Ovary (tissue), 9 donors: ENCODE data around the gene SGMS1. TPM values are rescaled to one million over a fixed set of nuclear protein-coding genes. Genes with fewer than 3 reads are reported as not detected.

Source experiments
- DNase-seq, 5 donors: peaks; one replicate each; pipeline ENCODE4 v3.0.0-alpha.2; 2019 to 2020
- H3K27ac ChIP-seq, 2 donors: fragments of 200-600 bp; one replicate each; pipeline versions ENCODE4 v1.5.1 to v1.8.0; 2019 to 2022
- H3K27me3 ChIP-seq: fragments of 200-600 bp; one replicate; pipeline ENCODE4 v1.8.0; 2022
- H3K36me3 ChIP-seq: fragments of 200-600 bp; sonication (generic); one replicate; pipeline ENCODE4 v1.5.1; 2019
- H3K4me1 ChIP-seq: one replicate; pipeline ENCODE4 v1.8.1; 2013; ENCODE audit warnings: mild to moderate bottlenecking, moderate library complexity; ENCODE audit not compliant: insufficient read depth
- H3K4me3 ChIP-seq: fragments of 200-600 bp; sonication (generic); one replicate; pipeline ENCODE4 v1.5.1; 2017
- H3K9me3 ChIP-seq, 2 donors: fragments of 200-600 bp in 1 of 2; sonication (generic) in 1 of 2; one replicate each; pipeline versions ENCODE4 v1.5.1 to v1.8.1; 2013 to 2019; ENCODE audit warnings: mild to moderate bottlenecking in 1 of 2, moderate library complexity in 1 of 2
- CTCF ChIP-seq, 3 donors: fragments of 450-650 bp in 2 of 3; fragments of 200-600 bp in 1 of 3; IDR thresholded peaks; one replicate each; pipeline versions ENCODE4 v1.5.1 to v1.8.0; 2016 to 2022; ENCODE audit warnings: antibody characterized with exemption in 3 of 3, mild to moderate bottlenecking in 1 of 3
- EP300 ChIP-seq: sonication (generic); formaldehyde crosslinking; IDR thresholded peaks from one replicate; pipeline ENCODE4 v1.6.1; 2017; ENCODE audit warnings: antibody characterized with exemption
- POLR2A ChIP-seq: fragments of 450-650 bp; IDR thresholded peaks from one replicate; pipeline ENCODE4 v1.6.1; 2017; ENCODE audit warnings: antibody characterized with exemption, mild to moderate bottlenecking, moderate library complexity
- WGBS, 3 donors: extraction: QIAGEN DNeasy Blood & Tissue Kit in 1 of 3; methylation state at CpG; one replicate each; pipeline versions ENCODE4 v1.1.5 to v1.1.7; 2013 to 2017; 5-methylcytosine and 5-hydroxymethylcytosine counted together
- intact Hi-C, 4 donors: fragments of 100-400 bp; cut with DNase I; formaldehyde crosslinking; loops; one replicate each; pipeline versions ENCODE4 v1.11.0 to v1.15.1; 2022 to 2023
- polyA plus RNA-seq, 2 donors: library from polyadenylated mRNA; stranded (reverse); fragments of 200-250 nt in 1 of 2; fragments of 350-450 nt in 1 of 2; fragmentation: Illumina TruSeq in 1 of 2; extraction: RNeasy Lipid Tissue Mini Kit (QIAGEN cat#74804) in 1 of 2; gene quantifications; one replicate each; pipeline ENCODE4 v1.2.3, GENCODE V29; 2013 to 2014
- total RNA-seq, 7 donors: library from RNA; depleted of rRNA in 2 of 7; stranded (reverse); fragments of >200 nt in 2 of 7; fragmentation: NEBNext Ultra II Directional in 3 of 7; extraction: Animal tissue kit (Norgen Biotek cat#: 25700) in 3 of 7; gene quantifications; one replicate each; pipeline versions ENCODE4 v1.1.0 to v1.2.4, GENCODE V29; 2016 to 2023
- donor health status: DM: no; HTN: no; CAD: no; lungs with moderate emphysema.
- donor health status: DM: no; HTN: no; CAD: no.
- donor health status: Bipolar disorder and iron deficiency.
- donor health status: DM: yes; HTN: yes; CAD: no.
- donor health status: DM: no; HTN: no; CAD: no.
- donor health status: DM: yes; HTN: yes; CAD: no.

SGMS1 gene
- total and polyA plus RNA-seq, 9 donors, result 15.6 to 90.0 (median 39.0) TPM

- Histone ChIP-seq H3K36me3 (no peaks in the 10 kb centered on the region), H3K4me1 (peaks cover 20% of the 10 kb centered on the region), H3K4me3 (no peak overlapping the region), H3K27me3 (no peaks in the 10 kb centered on the region), H3K9me3 (no peaks in the 10 kb centered on the region), H3K27ac (no peak overlapping the region)
- no peak for DNase-seq
- intact Hi-C loops, result no loop called here
- WGBS, 3 donors, result 74 to 82% (median 77%) methylated on average over 5 of the region's 5 CpGs
- no peak for TF ChIP-seq POLR2A
- TF ChIP-seq CTCF (IDR thresholded peaks at IDR 0.05), result no peak
- TF ChIP-seq EP300, result no peak
These were observed 112.1 kb downstream of the SGMS1 start for GRCh38 chr10:50511492-50512213.

GRCh38 chr10:50510517-50511473 lies 113.0 kb downstream of the SGMS1 start:
- Histone ChIP-seq H3K27ac (no peak overlapping the region), H3K4me1 (peaks cover 21% of the 10 kb centered on the region), H3K4me3 (no peak overlapping the region), H3K27me3 (no peaks in the 10 kb centered on the region), H3K36me3 (no peaks in the 10 kb centered on the region), H3K9me3 (no peaks in the 10 kb centered on the region)
- intact Hi-C loops, result no loop called here
- WGBS, 3 donors, result 78 to 90% (median 83%) methylated on average over 3 of the region's 3 CpGs
- DNase-seq, result no peak
- no peak for TF ChIP-seq EP300
- TF ChIP-seq CTCF (IDR thresholded peaks at IDR 0.05), result no peak
- TF ChIP-seq POLR2A, result no peak

GRCh38 chr10:50508315-50509051 lies 115.3 kb downstream of the SGMS1 start:
- no peak for TF ChIP-seq EP300
- TF ChIP-seq CTCF (IDR thresholded peaks at IDR 0.05), result no peak
- TF ChIP-seq POLR2A, result no peak
- H3K4me3 ChIP-seq, result no peak overlapping the region
- intact Hi-C loops, result no loop called here
- WGBS, 3 donors, result 96 to 97% (median 97%) methylated on average over 5 of the region's 5 CpGs
- no peak for DNase-seq
- no peak overlapping the region for H3K27ac ChIP-seq
- no peaks in the 10 kb centered on the region for H3K27me3 ChIP-seq
- H3K36me3 ChIP-seq, result no peaks in the 10 kb centered on the region
- peaks cover 21% of the 10 kb centered on the region for H3K4me1 ChIP-seq
- no peaks in the 10 kb centered on the region for H3K9me3 ChIP-seq

GRCh38 chr10:50506861-50507573 lies 116.7 kb downstream of the SGMS1 start:
- Histone ChIP-seq H3K27me3 (no peaks in the 10 kb centered on the region), H3K9me3 (no peaks in the 10 kb centered on the region), H3K36me3 (no peaks in the 10 kb centered on the region), H3K4me3 (no peak overlapping the region), H3K4me1 (peaks cover 13% of the 10 kb centered on the region), H3K27ac (no peak overlapping the region)
- intact Hi-C loops, result no loop called here
- DNase-seq, result peak in 3 of 5 donors; percentile 31 to 73 (median 36)
- 41 to 55% (median 43%) methylated on average over 5 of the region's 5 CpGs for WGBS, 3 donors
- TF ChIP-seq EP300, result no peak
- TF ChIP-seq CTCF (IDR thresholded peaks at IDR 0.05), result no peak
- TF ChIP-seq POLR2A, result no peak
